ENCODE data around the gene ING1.
A peak's percentile ranks its signal among the peaks of the same experiment; 100 is the strongest.
"Not testable (repeated sequence)": the region's sequence is repeated elsewhere in the genome, so short reads cannot be mapped to it uniquely, and the experiment has no call there.

Gene ING1

DNA sequence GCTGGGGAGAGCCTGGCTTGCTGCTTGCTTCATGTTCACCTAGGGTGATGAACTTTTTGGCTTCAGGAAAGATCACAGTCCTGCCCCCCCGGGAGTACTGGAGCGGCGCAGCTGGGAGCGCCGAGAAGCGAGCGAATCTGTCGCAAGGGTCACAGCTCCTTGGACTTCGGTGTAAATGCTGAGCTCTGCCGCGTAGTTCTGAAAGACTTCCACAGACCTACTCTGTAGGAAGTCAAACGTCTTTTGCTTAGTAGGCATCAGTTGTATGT, 2.7 kb downstream of the ING1 start:
- H3K36me3 ChIP-seq (ENCODE audit: control insufficient read depth in 4 of 4, insufficient read depth in 4 of 4, low read length in 3 of 4) = peaks cover 0 to 12% (median 5%) of the 10 kb centered on the region in 4 experiments
- H3K27ac ChIP-seq (ENCODE audit: insufficient read depth in 1 of 2, low read depth in 1 of 2, low read length in 2 of 2, poor library complexity in 1 of 2, severe bottlenecking in 2 of 2) = peak overlapping the region; percentile 54 to 79
- peak in 2 of 3 donors; percentile 20 to 30 for DNase-seq
- peaks cover 7 to 26% (median 22%) of the 10 kb centered on the region in 4 experiments for H3K4me1 ChIP-seq (ENCODE audit: control extremely low read depth in 1 of 4, control insufficient read depth in 4 of 4, insufficient read depth in 4 of 4, low read length in 3 of 4)
- no peaks in the 10 kb centered on the region for H3K27me3 ChIP-seq (replicated peaks in 2 of 5; ENCODE audit: control insufficient read depth in 4 of 5, insufficient read depth in 5 of 5, low read length in 4 of 5)
- ChIA-PET CTCF (interaction anchor here (0.8 to 3.2 kb wide), 6 partner anchors 11 to 213 kb away, joined by 3 to 10 read pairs (median 4); partner anchors contain the start of gene CARS2), POLR2A (no interaction called here)
- H3K4me3 ChIP-seq (ENCODE audit: control insufficient read depth in 1 of 7, extremely low read depth in 1 of 7, insufficient read depth in 4 of 7, low read depth in 2 of 7, low read length in 6 of 7) = peak overlapping the region; percentile 77 to 96 (median 92)
- no peaks in the 10 kb centered on the region for H3K9me3 ChIP-seq (ENCODE audit: control extremely low read depth in 1 of 5, control insufficient read depth in 4 of 5, insufficient read depth in 2 of 5, low read depth in 1 of 5, low read length in 4 of 5)
- WGBS (ENCODE audit: insufficient coverage) = 0% methylated on average over 11 of the region's 12 CpGs

DNA sequence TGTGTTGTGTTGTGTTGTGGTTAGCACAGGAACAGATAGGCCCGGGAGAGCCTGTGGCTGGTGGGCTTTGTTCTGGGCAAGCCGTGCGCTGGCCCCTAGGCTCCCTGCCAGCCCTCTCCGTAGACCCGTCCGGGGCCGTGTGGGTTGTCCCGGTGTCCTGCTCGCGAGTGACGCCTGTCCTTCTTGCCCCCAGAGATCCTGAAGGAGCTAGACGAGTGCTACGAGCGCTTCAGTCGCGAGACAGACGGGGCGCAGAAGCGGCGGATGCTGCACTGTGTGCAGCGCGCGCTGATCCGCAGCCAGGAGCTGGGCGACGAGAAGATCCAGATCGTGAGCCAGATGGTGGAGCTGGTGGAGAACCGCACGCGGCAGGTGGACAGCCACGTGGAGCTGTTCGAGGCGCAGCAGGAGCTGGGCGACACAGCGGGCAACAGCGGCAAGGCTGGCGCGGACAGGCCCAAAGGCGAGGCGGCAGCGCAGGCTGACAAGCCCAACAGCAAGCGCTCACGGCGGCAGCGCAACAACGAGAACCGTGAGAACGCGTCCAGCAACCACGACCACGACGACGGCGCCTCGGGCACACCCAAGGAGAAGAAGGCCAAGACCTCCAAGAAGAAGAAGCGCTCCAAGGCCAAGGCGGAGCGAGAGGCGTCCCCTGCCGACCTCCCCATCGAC, 5.7 kb downstream of the ING1 start:
- ChIA-PET CTCF (interaction anchor here (2.8 kb wide), 1 partner anchor 36 kb away, joined by 10 read pairs; no protein-coding TSS in a partner anchor), POLR2A (no interaction called here)

DNA sequence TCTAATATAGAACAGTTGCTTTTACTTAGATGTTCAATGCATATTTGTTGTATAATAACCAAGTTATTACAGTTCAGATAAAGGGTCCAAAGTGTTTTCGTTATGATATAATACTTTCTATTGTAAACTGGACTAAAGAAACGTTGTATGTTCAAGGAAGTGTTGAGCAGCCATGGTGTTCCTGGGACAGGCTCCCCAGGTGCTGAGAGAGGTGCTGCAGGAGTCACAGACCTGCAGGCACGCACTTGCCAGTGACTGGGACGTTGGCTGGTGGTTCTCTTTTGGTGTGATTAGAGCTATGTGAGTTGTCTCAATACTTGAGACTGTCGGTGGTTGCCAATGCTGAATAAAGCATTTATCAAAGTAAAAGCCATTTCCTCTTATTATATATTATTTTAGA, 9.5 kb downstream of the ING1 start:
- 92% methylated on average over 2 of the region's 5 CpGs for WGBS (ENCODE audit: insufficient coverage)
- POLR2A ChIA-PET = no interaction called here

More for the DNA sequence above, 5.7 kb downstream of the ING1 start:
- Histone ChIP-seq H3K4me1 (ENCODE audit: control extremely low read depth in 1 of 4, control insufficient read depth in 4 of 4, insufficient read depth in 4 of 4, low read length in 3 of 4) (peaks cover 0 to 16% (median 14%) of the 10 kb centered on the region in 4 experiments), H3K9me3 (ENCODE audit: control extremely low read depth in 1 of 5, control insufficient read depth in 4 of 5, insufficient read depth in 2 of 5, low read depth in 1 of 5, low read length in 4 of 5) (no peaks in the 10 kb centered on the region), H3K27ac (ENCODE audit: insufficient read depth in 1 of 2, low read depth in 1 of 2, low read length in 2 of 2, poor library complexity in 1 of 2, severe bottlenecking in 2 of 2) (no peak overlapping the region), H3K4me3 (ENCODE audit: control insufficient read depth in 1 of 7, extremely low read depth in 1 of 7, insufficient read depth in 4 of 7, low read depth in 2 of 7, low read length in 6 of 7) (no peak overlapping the region), H3K36me3 (ENCODE audit: control insufficient read depth in 4 of 4, insufficient read depth in 4 of 4, low read length in 3 of 4) (peaks cover 0 to 12% (median 8%) of the 10 kb centered on the region in 4 experiments), H3K27me3 (replicated peaks in 2 of 5; ENCODE audit: control insufficient read depth in 4 of 5, insufficient read depth in 5 of 5, low read length in 4 of 5) (no peaks in the 10 kb centered on the region)
- no peak for DNase-seq
- 98% methylated on average over 61 of the region's 61 CpGs for WGBS (ENCODE audit: insufficient coverage)

DNA sequence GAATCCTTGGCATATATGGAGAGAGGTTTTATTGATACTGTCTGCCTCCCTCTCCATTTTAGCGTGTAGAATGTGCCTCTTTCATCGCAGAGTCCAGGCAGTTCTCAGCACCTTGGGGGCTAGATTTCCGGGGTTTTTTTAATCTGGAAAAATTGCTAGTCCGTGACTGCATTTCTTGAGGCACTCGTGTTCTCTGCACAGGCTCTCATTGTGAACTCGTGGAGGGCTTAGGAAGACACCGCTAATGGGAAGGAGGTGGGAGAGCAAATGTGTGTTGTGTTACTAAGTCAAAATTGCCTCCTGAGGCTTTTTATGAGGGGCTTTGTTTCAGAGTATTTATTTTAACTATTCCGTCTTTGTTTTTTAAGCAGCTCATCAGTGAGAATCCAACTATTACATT, 10.1 kb downstream of the ING1 start:
- WGBS (ENCODE audit: insufficient coverage) = 98% methylated on average over 5 of the region's 8 CpGs
- ChIA-PET CTCF (interaction anchor here (0.6 to 1.7 kb wide), 3 partner anchors 17 to 1186 kb away, joined by 3 read pairs; no protein-coding TSS in a partner anchor), POLR2A (no interaction called here)

More for the DNA sequence above, 9.5 kb downstream of the ING1 start:
- Histone ChIP-seq H3K9me3 (ENCODE audit: control extremely low read depth in 1 of 5, control insufficient read depth in 4 of 5, insufficient read depth in 2 of 5, low read depth in 1 of 5, low read length in 4 of 5) (no peaks in the 10 kb centered on the region), H3K36me3 (ENCODE audit: control insufficient read depth in 4 of 4, insufficient read depth in 4 of 4, low read length in 3 of 4) (peaks cover 0 to 12% (median 8%) of the 10 kb centered on the region in 4 experiments), H3K27me3 (replicated peaks in 2 of 5; ENCODE audit: control insufficient read depth in 4 of 5, insufficient read depth in 5 of 5, low read length in 4 of 5) (no peaks in the 10 kb centered on the region), H3K27ac (ENCODE audit: insufficient read depth in 1 of 2, low read depth in 1 of 2, low read length in 2 of 2, poor library complexity in 1 of 2, severe bottlenecking in 2 of 2) (no peak overlapping the region), H3K4me3 (ENCODE audit: control insufficient read depth in 1 of 7, extremely low read depth in 1 of 7, insufficient read depth in 4 of 7, low read depth in 2 of 7, low read length in 6 of 7) (no peak overlapping the region), H3K4me1 (ENCODE audit: control extremely low read depth in 1 of 4, control insufficient read depth in 4 of 4, insufficient read depth in 4 of 4, low read length in 3 of 4) (no peaks in the 10 kb centered on the region)
- CTCF ChIA-PET = interaction anchor here (1.7 kb wide), 1 partner anchor 20 kb away, joined by 3 read pairs; no protein-coding TSS in a partner anchor
- no peak for DNase-seq

DNA sequence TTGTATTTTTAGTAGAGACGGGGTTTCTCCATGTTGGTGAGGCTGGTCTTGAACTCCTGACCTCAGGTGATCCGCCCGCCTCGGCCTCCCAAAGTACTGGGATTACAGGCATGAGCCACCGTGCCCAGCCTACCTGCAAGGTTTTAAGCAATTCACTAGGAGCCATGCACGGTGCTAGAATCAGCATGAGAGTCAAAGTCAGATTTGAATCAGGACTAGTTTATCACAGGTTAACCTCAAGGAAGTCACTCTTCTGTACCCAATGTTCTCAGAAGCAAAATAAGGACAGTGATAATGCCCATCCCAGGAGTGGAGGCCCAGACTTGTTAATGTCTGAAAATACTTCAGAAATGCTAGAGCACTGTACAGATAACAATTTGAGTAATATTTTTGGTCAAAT, 12.7 kb downstream of the ING1 start:
- H3K4me1 ChIP-seq (ENCODE audit: control extremely low read depth in 1 of 4, control insufficient read depth in 4 of 4, insufficient read depth in 4 of 4, low read length in 3 of 4); H3K36me3 ChIP-seq (ENCODE audit: control insufficient read depth in 4 of 4, insufficient read depth in 4 of 4, low read length in 3 of 4); DNase-seq; H3K27ac ChIP-seq (ENCODE audit: insufficient read depth in 1 of 2, low read depth in 1 of 2, low read length in 2 of 2, poor library complexity in 1 of 2, severe bottlenecking in 2 of 2); CTCF ChIA-PET; H3K9me3 ChIP-seq (ENCODE audit: control extremely low read depth in 1 of 5, control insufficient read depth in 4 of 5, insufficient read depth in 2 of 5, low read depth in 1 of 5, low read length in 4 of 5); H3K4me3 ChIP-seq (ENCODE audit: control insufficient read depth in 1 of 7, extremely low read depth in 1 of 7, insufficient read depth in 4 of 7, low read depth in 2 of 7, low read length in 6 of 7); POLR2A ChIA-PET; H3K27me3 ChIP-seq (replicated peaks in 2 of 5; ENCODE audit: control insufficient read depth in 4 of 5, insufficient read depth in 5 of 5, low read length in 4 of 5): not testable (repeated sequence)
- 96% methylated on average over 6 of the region's 6 CpGs for WGBS (ENCODE audit: insufficient coverage)

More for the DNA sequence above, 10.1 kb downstream of the ING1 start:
- Histone ChIP-seq H3K36me3 (ENCODE audit: control insufficient read depth in 4 of 4, insufficient read depth in 4 of 4, low read length in 3 of 4) (peaks cover 0 to 12% (median 8%) of the 10 kb centered on the region in 4 experiments), H3K4me3 (ENCODE audit: control insufficient read depth in 1 of 7, extremely low read depth in 1 of 7, insufficient read depth in 4 of 7, low read depth in 2 of 7, low read length in 6 of 7) (no peak overlapping the region), H3K4me1 (ENCODE audit: control extremely low read depth in 1 of 4, control insufficient read depth in 4 of 4, insufficient read depth in 4 of 4, low read length in 3 of 4) (no peaks in the 10 kb centered on the region), H3K27me3 (replicated peaks in 2 of 5; ENCODE audit: control insufficient read depth in 4 of 5, insufficient read depth in 5 of 5, low read length in 4 of 5) (no peaks in the 10 kb centered on the region), H3K9me3 (ENCODE audit: control extremely low read depth in 1 of 5, control insufficient read depth in 4 of 5, insufficient read depth in 2 of 5, low read depth in 1 of 5, low read length in 4 of 5) (no peaks in the 10 kb centered on the region), H3K27ac (ENCODE audit: insufficient read depth in 1 of 2, low read depth in 1 of 2, low read length in 2 of 2, poor library complexity in 1 of 2, severe bottlenecking in 2 of 2) (no peak overlapping the region)
- no peak for DNase-seq

DNA sequence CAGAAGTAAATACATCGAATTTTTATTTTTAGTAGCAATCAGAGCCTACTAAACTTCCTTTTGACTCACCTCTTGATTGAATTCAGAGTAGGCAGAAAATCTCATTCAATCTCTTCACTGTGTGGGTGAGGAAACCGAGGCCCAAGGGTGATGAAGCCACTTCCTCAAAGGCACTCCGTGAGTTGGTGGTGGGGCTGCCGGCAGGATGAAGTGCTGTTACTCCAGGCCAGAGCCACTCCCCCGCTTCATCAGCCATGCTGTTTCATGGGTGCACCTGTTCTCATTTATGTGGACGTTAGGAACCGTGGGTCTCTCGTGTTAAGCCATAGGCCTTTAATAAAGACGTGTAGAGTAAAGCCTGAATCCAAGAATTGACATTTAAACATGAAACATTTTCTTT, 13.2 kb downstream of the ING1 start:
- Histone ChIP-seq H3K27me3 (replicated peaks in 2 of 5; ENCODE audit: control insufficient read depth in 4 of 5, insufficient read depth in 5 of 5, low read length in 4 of 5) (no peaks in the 10 kb centered on the region), H3K9me3 (ENCODE audit: control extremely low read depth in 1 of 5, control insufficient read depth in 4 of 5, insufficient read depth in 2 of 5, low read depth in 1 of 5, low read length in 4 of 5) (no peaks in the 10 kb centered on the region), H3K4me3 (ENCODE audit: control insufficient read depth in 1 of 7, extremely low read depth in 1 of 7, insufficient read depth in 4 of 7, low read depth in 2 of 7, low read length in 6 of 7) (no peak overlapping the region), H3K4me1 (ENCODE audit: control extremely low read depth in 1 of 4, control insufficient read depth in 4 of 4, insufficient read depth in 4 of 4, low read length in 3 of 4) (no peaks in the 10 kb centered on the region), H3K27ac (ENCODE audit: insufficient read depth in 1 of 2, low read depth in 1 of 2, low read length in 2 of 2, poor library complexity in 1 of 2, severe bottlenecking in 2 of 2) (no peak overlapping the region), H3K36me3 (ENCODE audit: control insufficient read depth in 4 of 4, insufficient read depth in 4 of 4, low read length in 3 of 4) (peaks cover 0 to 1% (median 0%) of the 10 kb centered on the region in 4 experiments)
- ChIA-PET POLR2A (no interaction called here), CTCF (no interaction called here)
- WGBS (ENCODE audit: insufficient coverage) = 94% methylated on average over 7 of the region's 9 CpGs
- no peak for DNase-seq

DNA sequence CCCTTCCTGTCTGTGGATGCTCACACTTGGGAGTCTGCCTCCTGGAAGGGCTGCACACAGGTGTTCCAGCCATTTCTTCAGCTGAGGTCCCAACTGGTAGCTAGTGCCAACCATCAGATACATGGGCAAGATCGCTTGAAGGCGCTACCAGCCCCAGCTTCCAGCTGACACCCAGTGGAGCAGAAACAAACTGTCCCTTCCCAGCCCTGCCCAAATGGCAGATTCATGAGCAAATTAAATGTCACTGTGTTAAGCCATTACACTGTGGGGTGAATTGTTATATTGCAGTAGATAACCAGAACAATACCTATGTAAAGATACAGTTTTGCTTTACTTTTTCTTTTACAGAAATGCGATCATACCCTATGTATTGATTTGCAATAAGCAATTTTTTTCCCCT, 17.6 kb downstream of the ING1 start:
- no peaks in the 10 kb centered on the region for H3K9me3 ChIP-seq (ENCODE audit: control extremely low read depth in 1 of 5, control insufficient read depth in 4 of 5, insufficient read depth in 2 of 5, low read depth in 1 of 5, low read length in 4 of 5)
- H3K4me3 ChIP-seq (ENCODE audit: control insufficient read depth in 1 of 7, extremely low read depth in 1 of 7, insufficient read depth in 4 of 7, low read depth in 2 of 7, low read length in 6 of 7) = no peak overlapping the region
- CTCF ChIA-PET = no interaction called here
- WGBS (ENCODE audit: insufficient coverage) = 100% methylated on average over 3 of the region's 3 CpGs
- H3K27me3 ChIP-seq (replicated peaks in 2 of 5; ENCODE audit: control insufficient read depth in 4 of 5, insufficient read depth in 5 of 5, low read length in 4 of 5) = no peaks in the 10 kb centered on the region
- H3K4me1 ChIP-seq (ENCODE audit: control extremely low read depth in 1 of 4, control insufficient read depth in 4 of 4, insufficient read depth in 4 of 4, low read length in 3 of 4) = no peaks in the 10 kb centered on the region
- POLR2A ChIA-PET = no interaction called here
- no peak for DNase-seq
- H3K27ac ChIP-seq (ENCODE audit: insufficient read depth in 1 of 2, low read depth in 1 of 2, low read length in 2 of 2, poor library complexity in 1 of 2, severe bottlenecking in 2 of 2) = no peak overlapping the region
- H3K36me3 ChIP-seq (ENCODE audit: control insufficient read depth in 4 of 4, insufficient read depth in 4 of 4, low read length in 3 of 4) = no peaks in the 10 kb centered on the region

All from common myeloid progenitor, CD34-positive (primary cell).